ENCODE measurements around the gene PIEZO2.

PIEZO2 gene

DNA sequence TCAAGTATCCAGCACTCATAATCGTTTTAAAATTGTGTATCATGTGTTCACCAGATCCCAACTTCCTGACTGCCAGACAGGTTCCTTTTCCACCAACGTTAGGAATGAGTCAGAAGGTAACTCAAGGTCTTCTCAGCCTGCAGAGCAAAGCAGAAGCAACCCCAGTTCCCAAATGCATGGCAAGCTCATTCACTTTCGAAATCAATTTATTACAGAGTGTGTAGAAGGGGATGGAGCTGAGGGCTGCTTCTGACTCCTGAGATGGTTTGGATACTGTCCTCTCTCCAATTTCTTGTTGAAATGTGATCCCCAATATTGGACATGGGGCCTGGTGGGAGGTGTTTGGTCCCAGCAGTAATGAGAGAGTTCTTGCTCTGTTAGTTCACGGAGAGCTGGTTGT is 114.5 kb downstream of the PIEZO2 start:
- no peak for DNase-seq (ENCODE audit: low spot score)
- TF ChIP-seq, protein P1, sequence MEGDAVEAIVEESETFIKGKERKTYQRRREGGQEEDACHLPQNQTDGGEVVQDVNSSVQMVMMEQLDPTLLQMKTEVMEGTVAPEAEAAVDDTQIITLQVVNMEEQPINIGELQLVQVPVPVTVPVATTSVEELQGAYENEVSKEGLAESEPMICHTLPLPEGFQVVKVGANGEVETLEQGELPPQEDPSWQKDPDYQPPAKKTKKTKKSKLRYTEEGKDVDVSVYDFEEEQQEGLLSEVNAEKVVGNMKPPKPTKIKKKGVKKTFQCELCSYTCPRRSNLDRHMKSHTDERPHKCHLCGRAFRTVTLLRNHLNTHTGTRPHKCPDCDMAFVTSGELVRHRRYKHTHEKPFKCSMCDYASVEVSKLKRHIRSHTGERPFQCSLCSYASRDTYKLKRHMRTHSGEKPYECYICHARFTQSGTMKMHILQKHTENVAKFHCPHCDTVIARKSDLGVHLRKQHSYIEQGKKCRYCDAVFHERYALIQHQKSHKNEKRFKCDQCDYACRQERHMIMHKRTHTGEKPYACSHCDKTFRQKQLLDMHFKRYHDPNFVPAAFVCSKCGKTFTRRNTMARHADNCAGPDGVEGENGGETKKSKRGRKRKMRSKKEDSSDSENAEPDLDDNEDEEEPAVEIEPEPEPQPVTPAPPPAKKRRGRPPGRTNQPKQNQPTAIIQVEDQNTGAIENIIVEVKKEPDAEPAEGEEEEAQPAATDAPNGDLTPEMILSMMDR (IDR thresholded peaks at IDR 0.05; ENCODE audit: extremely low read depth, insufficient read depth, missing control alignments) = no peak
- in situ Hi-C loops (cut with MboI; ENCODE audit: low pct_unique_long_range_greater_than_20kb, low sequenced_read_pairs, unreplicated experiment) = no loop called here

DNA sequence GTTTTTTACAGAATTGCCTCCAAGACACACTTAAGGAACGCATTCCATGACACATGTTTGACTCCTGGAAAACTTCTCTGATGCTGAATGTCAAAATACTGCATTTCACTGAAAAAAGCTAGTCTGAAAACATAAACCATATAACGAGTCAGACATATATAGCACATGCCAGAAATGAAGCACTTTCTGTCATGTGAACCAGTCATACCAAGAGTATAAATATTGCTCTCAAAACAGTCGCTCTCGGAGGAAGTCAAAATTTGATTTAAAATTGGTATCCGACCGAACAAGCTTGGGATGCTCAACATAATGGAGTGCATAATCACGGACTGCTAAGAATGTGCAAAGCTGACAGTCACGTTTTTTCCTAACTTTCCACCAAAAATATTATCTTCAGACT is 115.9 kb downstream of the PIEZO2 start:
- TF ChIP-seq, protein P1 (IDR thresholded peaks at IDR 0.05; ENCODE audit: extremely low read depth, insufficient read depth, missing control alignments) = no peak
- DNase-seq (ENCODE audit: low spot score) = no peak
- in situ Hi-C loops (cut with MboI; ENCODE audit: low pct_unique_long_range_greater_than_20kb, low sequenced_read_pairs, unreplicated experiment) = no loop called here

GRCh38 chr18:11031966-11032365 is 117.4 kb downstream of the PIEZO2 start:
- in situ Hi-C loops (cut with MboI; ENCODE audit: low pct_unique_long_range_greater_than_20kb, low sequenced_read_pairs, unreplicated experiment) = no loop called here
- no peak for DNase-seq (ENCODE audit: low spot score)
- TF ChIP-seq, protein P1 (IDR thresholded peaks at IDR 0.05; ENCODE audit: extremely low read depth, insufficient read depth, missing control alignments) = no peak

- TF ChIP-seq, protein P1 (IDR thresholded peaks at IDR 0.05; ENCODE audit: extremely low read depth, insufficient read depth, missing control alignments) = no peak
- no peak for DNase-seq (ENCODE audit: low spot score)
- in situ Hi-C loops (cut with MboI; ENCODE audit: low pct_unique_long_range_greater_than_20kb, low sequenced_read_pairs, unreplicated experiment) = no loop called here
Measured at GRCh38 chr18:11029021-11029420, 120.3 kb downstream of the PIEZO2 start.

- peak; percentile 67 for DNase-seq (ENCODE audit: low spot score)
- in situ Hi-C loops (cut with MboI; ENCODE audit: low pct_unique_long_range_greater_than_20kb, low sequenced_read_pairs, unreplicated experiment) = no loop called here
- TF ChIP-seq, protein P1 (IDR thresholded peaks at IDR 0.05; ENCODE audit: extremely low read depth, insufficient read depth, missing control alignments) = no peak
Measured at GRCh38 chr18:11027862-11028261, 121.5 kb downstream of the PIEZO2 start.

- in situ Hi-C loops (cut with MboI; ENCODE audit: low pct_unique_long_range_greater_than_20kb, low sequenced_read_pairs, unreplicated experiment) = no loop called here
- TF ChIP-seq, protein P1 (IDR thresholded peaks at IDR 0.05; ENCODE audit: extremely low read depth, insufficient read depth, missing control alignments) = no peak
Measured at GRCh38 chr18:11025671-11026070, 123.7 kb downstream of the PIEZO2 start.

More at GRCh38 chr18:11025671-11026070, 123.7 kb downstream of the PIEZO2 start:
- no peak for DNase-seq (ENCODE audit: low spot score)

Data from GM13977 (cell line).